Loucy (cell line): ENCODE measurements around the gene TAB2.

Experiments
- H2AFZ ChIP-seq: fragments of 200-600 bp; sonication (generic); 2 replicates; pipeline ENCODE4 v1.6.0; 2016; ENCODE audit warnings: antibody characterized with exemption, mild to moderate bottlenecking, low read length, moderate library complexity
- H3F3A ChIP-seq: fragments of 200-600 bp; 2 replicates; pipeline ENCODE4 v1.6.0; 2016; ENCODE audit warnings: antibody characterized with exemption, low read depth, mild to moderate bottlenecking
- H3K27me3 ChIP-seq: fragments of 200-600 bp; sonication (generic); 2 replicates; pipeline ENCODE4 v1.6.1; 2014; ENCODE audit warnings: low read length, mild to moderate bottlenecking; ENCODE audit not compliant: insufficient read depth, poor library complexity, severe bottlenecking
- H3K36me3 ChIP-seq: fragments of 200-600 bp; sonication (generic); 2 replicates; pipeline ENCODE4 v1.6.1; 2016; ENCODE audit warnings: low read length; ENCODE audit not compliant: insufficient read depth
- H3K4me1 ChIP-seq: fragments of 200-600 bp; sonication (generic); 2 replicates; pipeline ENCODE4 v1.5.1; 2014; ENCODE audit warnings: low read length, mild to moderate bottlenecking; ENCODE audit not compliant: insufficient read depth, poor library complexity, severe bottlenecking
- H3K4me2 ChIP-seq: fragments of 200-600 bp; sonication (generic); 2 replicates; pipeline ENCODE4 v1.6.0; 2014; ENCODE audit warnings: antibody characterized with exemption, low read length, low read depth, mild to moderate bottlenecking; ENCODE audit not compliant: poor library complexity, severe bottlenecking
- H3K4me3 ChIP-seq: fragments of 200-600 bp; sonication (generic); 2 replicates; pipeline ENCODE4 v1.5.1; 2014; ENCODE audit warnings: low read length, mild to moderate bottlenecking, mixed read lengths; ENCODE audit not compliant: poor library complexity, severe bottlenecking
- H3K79me2 ChIP-seq: fragments of 200-600 bp; sonication (generic); 2 replicates; pipeline ENCODE4 v1.6.1; 2014; ENCODE audit warnings: low read length; ENCODE audit not compliant: insufficient read depth
- H3K9ac ChIP-seq: fragments of 200-600 bp; sonication (generic); 2 replicates; pipeline ENCODE4 v1.6.0; 2014; ENCODE audit warnings: mild to moderate bottlenecking, low read depth, low read length, moderate library complexity; ENCODE audit not compliant: poor library complexity, severe bottlenecking
- H3K9me2 ChIP-seq: fragments of 200-600 bp; sonication (generic); replicated peaks from 2 replicates; pipeline ENCODE4 v1.6.1; 2016; ENCODE audit warnings: low read depth, low read length, mixed read lengths
- H3K9me3 ChIP-seq: fragments of 200-600 bp; sonication (generic); 2 replicates; pipeline ENCODE4 v1.6.1; 2014; ENCODE audit warnings: mild to moderate bottlenecking, antibody characterized with exemption, low read length, low read depth; ENCODE audit not compliant: insufficient read depth
- H4K20me1 ChIP-seq: fragments of 200-600 bp; sonication (generic); 2 replicates; pipeline ENCODE4 v1.6.0; 2014; ENCODE audit warnings: antibody characterized with exemption, low read length, mild to moderate bottlenecking; ENCODE audit not compliant: insufficient read depth, poor library complexity, severe bottlenecking
- EZH2phosphoT487 ChIP-seq: fragments of 200-600 bp; IDR thresholded peaks from 2 replicates; pipeline ENCODE4 v1.6.1; 2018; ENCODE audit warnings: antibody characterized with exemption, mild to moderate bottlenecking, moderate library complexity, borderline replicate concordance
- TF ChIP-seq, protein P1 (sequence below): fragments of 200-600 bp; sonication (generic); conservative IDR thresholded peaks from 2 replicates; pipeline ENCODE4 v1.5.1; 2014; ENCODE audit warnings: mild to moderate bottlenecking, antibody characterized with exemption, low read length

Gene TAB2

DNA sequence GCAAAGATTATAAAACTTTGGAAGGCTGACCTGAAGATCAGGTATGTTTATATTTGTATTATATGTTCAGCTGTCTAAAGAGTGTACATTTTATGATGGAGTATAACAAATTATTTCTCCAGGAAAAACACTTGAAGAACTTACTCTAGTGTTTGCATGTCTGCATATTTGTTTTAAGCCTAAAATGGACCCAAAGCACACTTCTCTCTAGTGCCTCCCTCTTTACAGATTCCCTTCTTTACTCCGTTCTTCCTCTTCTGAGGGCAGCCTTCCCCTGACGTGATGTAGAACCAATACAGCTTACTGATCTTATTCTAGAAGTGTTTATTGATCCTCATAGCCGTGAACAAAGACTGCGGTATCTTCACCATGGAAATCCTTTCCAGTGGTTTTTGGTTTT is 96.5 kb downstream of the TAB2 start:
- Histone ChIP-seq H3K4me3 (no peak overlapping the region), H3K9me2 (no peaks in the 10 kb centered on the region), H4K20me1 (no peaks in the 10 kb centered on the region), H3K27me3 (no peaks in the 10 kb centered on the region), H3K36me3 (peaks cover 18% of the 10 kb centered on the region; the same call in 1 of the 2 replicates), H3K4me2 (no peak overlapping the region), H3K4me1 (no peaks in the 10 kb centered on the region), H3K9ac (no peak overlapping the region), H3K79me2 (no peaks in the 10 kb centered on the region), H2AFZ (no peak overlapping the region), H3K9me3 (no peaks in the 10 kb centered on the region), H3F3A (no peaks in the 10 kb centered on the region)
- TF ChIP-seq EZH2phosphoT487, result no peak
- TF ChIP-seq, protein P1, sequence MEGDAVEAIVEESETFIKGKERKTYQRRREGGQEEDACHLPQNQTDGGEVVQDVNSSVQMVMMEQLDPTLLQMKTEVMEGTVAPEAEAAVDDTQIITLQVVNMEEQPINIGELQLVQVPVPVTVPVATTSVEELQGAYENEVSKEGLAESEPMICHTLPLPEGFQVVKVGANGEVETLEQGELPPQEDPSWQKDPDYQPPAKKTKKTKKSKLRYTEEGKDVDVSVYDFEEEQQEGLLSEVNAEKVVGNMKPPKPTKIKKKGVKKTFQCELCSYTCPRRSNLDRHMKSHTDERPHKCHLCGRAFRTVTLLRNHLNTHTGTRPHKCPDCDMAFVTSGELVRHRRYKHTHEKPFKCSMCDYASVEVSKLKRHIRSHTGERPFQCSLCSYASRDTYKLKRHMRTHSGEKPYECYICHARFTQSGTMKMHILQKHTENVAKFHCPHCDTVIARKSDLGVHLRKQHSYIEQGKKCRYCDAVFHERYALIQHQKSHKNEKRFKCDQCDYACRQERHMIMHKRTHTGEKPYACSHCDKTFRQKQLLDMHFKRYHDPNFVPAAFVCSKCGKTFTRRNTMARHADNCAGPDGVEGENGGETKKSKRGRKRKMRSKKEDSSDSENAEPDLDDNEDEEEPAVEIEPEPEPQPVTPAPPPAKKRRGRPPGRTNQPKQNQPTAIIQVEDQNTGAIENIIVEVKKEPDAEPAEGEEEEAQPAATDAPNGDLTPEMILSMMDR, result no peak

DNA sequence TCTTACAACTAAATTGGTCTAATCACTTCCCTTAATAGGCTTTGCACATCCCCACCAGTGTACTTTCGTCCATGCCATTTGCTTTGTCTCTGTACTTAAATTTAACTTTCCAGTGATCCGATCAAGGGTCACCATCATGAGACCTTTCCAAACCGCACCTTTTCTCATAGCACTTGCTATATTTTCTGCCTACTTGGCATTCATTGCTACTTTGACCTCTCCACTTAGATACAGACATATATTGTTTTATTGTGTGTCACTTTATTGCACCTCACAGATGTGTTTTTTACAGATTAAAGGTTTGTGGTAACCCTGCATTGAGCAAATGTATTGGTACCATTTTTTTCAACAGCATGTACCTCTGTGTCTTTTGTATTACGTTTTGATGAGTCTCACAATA is 97.3 kb downstream of the TAB2 start:
- no peaks in the 10 kb centered on the region for H3K79me2 ChIP-seq
- H3K27me3 ChIP-seq, result no peaks in the 10 kb centered on the region
- no peaks in the 10 kb centered on the region for H3F3A ChIP-seq
- H3K36me3 ChIP-seq, result peaks cover 13% of the 10 kb centered on the region; the same call in 1 of the 2 replicates
- no peaks in the 10 kb centered on the region for H3K9me3 ChIP-seq
- H3K9ac ChIP-seq, result no peak overlapping the region
- no peak overlapping the region for H3K4me3 ChIP-seq
- no peaks in the 10 kb centered on the region for H3K9me2 ChIP-seq
- no peaks in the 10 kb centered on the region for H4K20me1 ChIP-seq
- TF ChIP-seq, protein P1, result no peak
- no peak for TF ChIP-seq EZH2phosphoT487
- H3K4me1 ChIP-seq, result no peaks in the 10 kb centered on the region
- no peak overlapping the region for H2AFZ ChIP-seq
- H3K4me2 ChIP-seq, result no peak overlapping the region

GRCh38 chr6:149419696-149420404 is 102.3 kb downstream of the TAB2 start:
- Histone ChIP-seq H4K20me1 (no peaks in the 10 kb centered on the region), H3K9ac (no peak overlapping the region), H3K4me2 (no peak overlapping the region), H3K36me3 (no peaks in the 10 kb centered on the region), H3K4me1 (no peaks in the 10 kb centered on the region), H2AFZ (no peak overlapping the region), H3K9me3 (no peaks in the 10 kb centered on the region), H3K79me2 (no peaks in the 10 kb centered on the region), H3F3A (no peaks in the 10 kb centered on the region), H3K27me3 (no peaks in the 10 kb centered on the region), H3K4me3 (no peak overlapping the region), H3K9me2 (no peaks in the 10 kb centered on the region)
- no peak for TF ChIP-seq EZH2phosphoT487
- TF ChIP-seq, protein P1, result no peak
